GM20431 (cell line): Measurements from ENCODE around the gene MOGAT3.

Source experiments
- in situ Hi-C: fragments of 300-500 bp; cut with MseI, MboI; formaldehyde crosslinking; loops from one replicate; pipeline ENCODE4 v1.15.0; 2020; ENCODE audit warnings: low sequenced_read_pairs; ENCODE audit not compliant: unreplicated experiment

Gene MOGAT3

GRCh38 chr7:101234636-101235035 is 33.8 kb upstream of the MOGAT3 start:
- in situ Hi-C loops: no loop called here

- in situ Hi-C loops: no loop called here
Measured at GRCh38 chr7:101233907-101234547, 33.2 kb upstream of the MOGAT3 start.

- in situ Hi-C loops: no loop called here
Measured at GRCh38 chr7:101232141-101232850, 31.5 kb upstream of the MOGAT3 start.

- in situ Hi-C loops: no loop called here
Measured at GRCh38 chr7:101231644-101232043, 30.8 kb upstream of the MOGAT3 start.

- in situ Hi-C loops: no loop called here
Measured at GRCh38 chr7:101226721-101227120, 25.9 kb upstream of the MOGAT3 start.

GRCh38 chr7:101225650-101226049 is 24.8 kb upstream of the MOGAT3 start:
- in situ Hi-C loops: no loop called here

GRCh38 chr7:101223528-101223927 is 22.7 kb upstream of the MOGAT3 start:
- in situ Hi-C loops: no loop called here

- in situ Hi-C loops: no loop called here
Measured at GRCh38 chr7:101222275-101222830, 21.5 kb upstream of the MOGAT3 start.

GRCh38 chr7:101220295-101220694 is 19.5 kb upstream of the MOGAT3 start:
- in situ Hi-C loops: no loop called here

GRCh38 chr7:101218236-101219125 is 17.6 kb upstream of the MOGAT3 start:
- in situ Hi-C loops: no loop called here

GRCh38 chr7:101217388-101218235 is 16.8 kb upstream of the MOGAT3 start, which contains the start of the genes PLOD3 and ZNHIT1:
Gene PLOD3 (minus strand): TSS chr7:101217581. CDS start chr7:101217274, 307 bp downstream.
Gene ZNHIT1 (plus strand): TSS chr7:101218165. CDS start chr7:101218196, 31 bp downstream.
- in situ Hi-C loops: no loop called here

- in situ Hi-C loops: no loop called here
Measured at GRCh38 chr7:101216860-101217387, 16.1 kb upstream of the MOGAT3 start.

GRCh38 chr7:101216001-101216859 is 15.4 kb upstream of the MOGAT3 start:
- in situ Hi-C loops: no loop called here

GRCh38 chr7:101212014-101212413 is 11.2 kb upstream of the MOGAT3 start:
- in situ Hi-C loops: no loop called here

- in situ Hi-C loops: no loop called here
Measured at GRCh38 chr7:101211501-101211900, 10.7 kb upstream of the MOGAT3 start.

GRCh38 chr7:101210143-101210542 is 9.3 kb upstream of the MOGAT3 start:
- in situ Hi-C loops: no loop called here

GRCh38 chr7:101208794-101209193 is 8.0 kb upstream of the MOGAT3 start:
- in situ Hi-C loops: no loop called here

GRCh38 chr7:101207459-101207858 is 6.6 kb upstream of the MOGAT3 start:
- in situ Hi-C loops: no loop called here
